NCI-H1092 (cell line): ENCODE measurements around the gene CYSRT1.

Experiments used
- DNase-seq: peaks from one replicate; lab custom pipeline; 2025; lab: John Stamatoyannopoulos, UW

The CYSRT1 gene

DNA sequence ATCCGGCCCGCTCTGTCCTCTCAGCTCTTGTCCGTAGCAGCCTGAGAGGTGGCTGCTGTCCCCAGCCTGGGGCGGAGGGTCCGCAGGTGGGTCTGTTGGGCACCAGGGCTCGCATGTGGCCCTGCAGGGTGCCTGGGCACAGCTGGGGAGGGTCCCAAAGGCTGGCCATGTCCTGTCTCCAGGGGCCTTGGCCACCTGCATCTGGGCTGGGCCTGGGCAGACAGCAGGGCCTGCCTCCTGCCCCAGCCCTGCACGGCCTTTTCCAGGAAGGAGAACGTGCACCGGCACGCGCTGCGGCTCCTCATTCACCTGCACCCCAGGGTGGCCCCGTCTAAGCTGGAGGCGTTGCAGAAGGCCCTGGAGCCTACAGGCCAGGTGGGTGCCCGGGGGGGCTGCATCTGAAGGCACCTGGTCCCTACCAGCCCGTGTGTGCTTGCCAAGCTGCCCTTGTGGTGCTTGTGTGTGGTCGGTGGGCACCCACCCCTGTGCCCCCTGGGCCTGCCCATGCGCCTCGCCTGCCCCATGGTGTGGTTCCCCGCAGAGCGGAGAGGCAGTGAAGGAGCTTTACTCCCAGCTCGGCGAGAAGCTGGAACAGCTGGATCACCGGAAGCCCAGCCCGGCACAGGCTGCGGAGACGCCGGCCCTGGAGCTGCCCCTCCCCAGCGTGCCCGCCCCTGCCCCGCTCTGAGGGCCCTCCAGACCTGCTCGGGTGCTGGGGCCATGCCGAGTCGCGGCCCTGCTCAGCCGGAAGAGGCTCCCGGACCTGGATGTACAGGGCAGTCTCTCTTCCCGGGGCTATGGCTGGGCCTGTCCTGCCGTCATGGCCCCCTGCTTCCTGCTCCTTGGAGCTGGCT is 47.5 kb downstream of the CYSRT1 start:
- no peak for DNase-seq

- no peak for DNase-seq
These were observed 48.1 kb downstream of the CYSRT1 start for GRCh38 chr9:137273095-137273490.

DNA sequence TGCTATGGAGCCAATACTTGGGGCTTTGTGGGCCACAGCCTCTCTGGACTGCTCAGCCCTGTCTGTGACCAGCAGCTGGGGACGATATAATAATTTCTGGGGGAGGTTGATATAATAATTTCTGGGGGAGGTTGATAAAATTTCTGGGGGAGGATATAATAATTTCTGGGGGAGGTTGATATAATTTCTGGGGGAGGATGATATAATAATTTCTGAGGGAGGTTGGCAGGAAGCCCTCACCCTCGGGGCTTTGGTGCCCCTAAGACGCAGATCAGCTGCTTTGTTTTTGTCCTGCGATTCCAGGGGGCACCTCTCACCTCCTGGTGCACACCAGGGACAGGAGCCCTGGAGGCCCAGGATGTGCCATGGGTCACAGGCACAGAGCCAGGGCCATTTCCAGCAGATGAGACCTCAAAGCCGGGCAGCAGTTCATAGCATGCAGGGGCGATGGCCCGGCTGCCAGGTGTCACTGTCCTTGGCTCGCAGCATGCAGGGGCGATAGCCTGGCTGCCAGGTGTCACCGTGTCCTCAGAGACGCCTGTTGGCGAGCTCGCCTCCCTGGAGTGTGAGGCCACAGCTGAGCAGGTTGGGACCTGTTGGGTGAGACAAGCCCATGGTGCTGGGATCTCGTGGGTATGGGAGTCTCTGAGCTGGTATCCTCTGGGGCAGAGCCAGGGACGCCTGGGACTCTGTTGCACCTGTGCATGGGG is 48.8 kb downstream of the CYSRT1 start:
- DNase-seq: no peak

DNA sequence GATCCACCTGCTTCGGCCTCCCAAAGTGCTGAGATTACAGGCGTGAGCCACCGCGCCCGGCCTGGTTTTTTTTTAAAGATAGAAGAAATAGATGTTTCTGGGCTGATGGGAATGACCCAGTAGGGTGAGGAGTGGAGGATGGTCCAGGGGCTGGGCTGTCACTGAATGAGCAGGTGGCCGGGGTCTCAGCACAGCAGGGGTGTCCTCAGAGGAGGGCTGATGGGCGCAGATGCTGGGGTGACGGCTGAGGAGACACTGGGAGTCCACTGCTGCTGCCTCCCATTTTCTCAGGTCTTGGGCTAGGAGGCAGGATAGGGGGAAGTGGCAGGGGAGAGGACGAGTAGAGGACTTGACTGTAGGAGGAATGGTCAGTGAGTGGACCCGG is 50.2 kb downstream of the CYSRT1 start:
- DNase-seq: no peak
